ENCODE data around the gene PRR5. TPM values are rescaled to one million over a fixed set of nuclear protein-coding genes. Genes with fewer than 3 reads are reported as not detected.

PRR5 gene
- total RNA-seq, 1 experiment from 2014 or later = 26.9 TPM

GRCh38 chr22:44689915-44690524 is 12.0 kb upstream of the PRR5 start:
- no peak overlapping the region for H3K9ac ChIP-seq (ENCODE audit: low read length)
- no peaks in the 10 kb centered on the region for H3K36me3 ChIP-seq (ENCODE audit: control insufficient read depth in 1 of 2, insufficient read depth in 2 of 2, low read length in 2 of 2)
- H4K20me1 ChIP-seq (ENCODE audit: insufficient read depth) = no peaks in the 10 kb centered on the region
- RAD21 ChIA-PET (ENCODE audit: low non-redundant PET in 1 of 2, low total read pairs in 2 of 2, uncharacterized antibody in 2 of 2, unreplicated experiment in 2 of 2) = no interaction called here
- no peaks in the 10 kb centered on the region for H3K9me3 ChIP-seq (ENCODE audit: control insufficient read depth in 1 of 2, insufficient read depth in 1 of 2, low read depth in 1 of 2, low read length in 2 of 2)
- H3K27me3 ChIP-seq (ENCODE audit: insufficient read depth, low read length) = no peaks in the 10 kb centered on the region
- H3K79me2 ChIP-seq (ENCODE audit: insufficient read depth, low read length) = no peaks in the 10 kb centered on the region
- H3K4me2 ChIP-seq (ENCODE audit: low read length) = peak overlapping the region; percentile 84
- ATAC-seq = no peak
- POLR2A ChIA-PET = no interaction called here
- intact Hi-C loops (cut with micrococcal nuclease) = loop anchor here (5.0 kb wide), 1 partner anchor 397 kb away; no protein-coding TSS in a partner anchor
- TF ChIP-seq EZH2phosphoT487 (IDR thresholded peaks at IDR 0.05; ENCODE audit: borderline replicate concordance) (no peak), CBX3 (IDR thresholded peaks at IDR 0.05; ENCODE audit: low read depth) (no peak), SP1 (IDR thresholded peaks at IDR 0.05; ENCODE audit: low read depth) (no peak), JUND (IDR thresholded peaks at IDR 0.05) (no peak), MAX (IDR thresholded peaks at IDR 0.05) (no peak), SIN3A (IDR thresholded peaks at IDR 0.05; ENCODE audit: low read depth) (no peak), RAD21 (IDR thresholded peaks at IDR 0.05; ENCODE audit: low read depth) (no peak), SRF (IDR thresholded peaks at IDR 0.05; ENCODE audit: low read depth) (no peak), EGR1 (IDR thresholded peaks at IDR 0.05; ENCODE audit: low read depth) (no peak), CEBPB (IDR thresholded peaks at IDR 0.05; ENCODE audit: low read depth) (no peak), EZH2 (IDR thresholded peaks at IDR 0.05) (no peak), POLR2A (IDR thresholded peaks at IDR 0.05; ENCODE audit: borderline replicate concordance, extremely low read depth, insufficient read depth, insufficient read length) (no peak), POLR2AphosphoS5 (IDR thresholded peaks at IDR 0.05; ENCODE audit: low read depth, low read length) (no peak), CTCF (IDR thresholded peaks at IDR 0.05 in 2 of 3, conservative IDR thresholded peaks at IDR 0.05 in 1 of 3; ENCODE audit: borderline replicate concordance in 1 of 3, insufficient read depth in 1 of 3, low read depth in 2 of 3, low read length in 2 of 3) (no peak), ZFX (IDR thresholded peaks at IDR 0.05) (no peak)
- TF ChIP-seq, protein P1, sequence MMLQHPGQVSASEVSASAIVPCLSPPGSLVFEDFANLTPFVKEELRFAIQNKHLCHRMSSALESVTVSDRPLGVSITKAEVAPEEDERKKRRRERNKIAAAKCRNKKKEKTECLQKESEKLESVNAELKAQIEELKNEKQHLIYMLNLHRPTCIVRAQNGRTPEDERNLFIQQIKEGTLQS (IDR thresholded peaks at IDR 0.05) = no peak
- TF ChIP-seq, protein P2, sequence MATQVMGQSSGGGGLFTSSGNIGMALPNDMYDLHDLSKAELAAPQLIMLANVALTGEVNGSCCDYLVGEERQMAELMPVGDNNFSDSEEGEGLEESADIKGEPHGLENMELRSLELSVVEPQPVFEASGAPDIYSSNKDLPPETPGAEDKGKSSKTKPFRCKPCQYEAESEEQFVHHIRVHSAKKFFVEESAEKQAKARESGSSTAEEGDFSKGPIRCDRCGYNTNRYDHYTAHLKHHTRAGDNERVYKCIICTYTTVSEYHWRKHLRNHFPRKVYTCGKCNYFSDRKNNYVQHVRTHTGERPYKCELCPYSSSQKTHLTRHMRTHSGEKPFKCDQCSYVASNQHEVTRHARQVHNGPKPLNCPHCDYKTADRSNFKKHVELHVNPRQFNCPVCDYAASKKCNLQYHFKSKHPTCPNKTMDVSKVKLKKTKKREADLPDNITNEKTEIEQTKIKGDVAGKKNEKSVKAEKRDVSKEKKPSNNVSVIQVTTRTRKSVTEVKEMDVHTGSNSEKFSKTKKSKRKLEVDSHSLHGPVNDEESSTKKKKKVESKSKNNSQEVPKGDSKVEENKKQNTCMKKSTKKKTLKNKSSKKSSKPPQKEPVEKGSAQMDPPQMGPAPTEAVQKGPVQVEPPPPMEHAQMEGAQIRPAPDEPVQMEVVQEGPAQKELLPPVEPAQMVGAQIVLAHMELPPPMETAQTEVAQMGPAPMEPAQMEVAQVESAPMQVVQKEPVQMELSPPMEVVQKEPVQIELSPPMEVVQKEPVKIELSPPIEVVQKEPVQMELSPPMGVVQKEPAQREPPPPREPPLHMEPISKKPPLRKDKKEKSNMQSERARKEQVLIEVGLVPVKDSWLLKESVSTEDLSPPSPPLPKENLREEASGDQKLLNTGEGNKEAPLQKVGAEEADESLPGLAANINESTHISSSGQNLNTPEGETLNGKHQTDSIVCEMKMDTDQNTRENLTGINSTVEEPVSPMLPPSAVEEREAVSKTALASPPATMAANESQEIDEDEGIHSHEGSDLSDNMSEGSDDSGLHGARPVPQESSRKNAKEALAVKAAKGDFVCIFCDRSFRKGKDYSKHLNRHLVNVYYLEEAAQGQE (IDR thresholded peaks at IDR 0.05; ENCODE audit: low read depth) = no peak
- TF ChIP-seq, protein P3, sequence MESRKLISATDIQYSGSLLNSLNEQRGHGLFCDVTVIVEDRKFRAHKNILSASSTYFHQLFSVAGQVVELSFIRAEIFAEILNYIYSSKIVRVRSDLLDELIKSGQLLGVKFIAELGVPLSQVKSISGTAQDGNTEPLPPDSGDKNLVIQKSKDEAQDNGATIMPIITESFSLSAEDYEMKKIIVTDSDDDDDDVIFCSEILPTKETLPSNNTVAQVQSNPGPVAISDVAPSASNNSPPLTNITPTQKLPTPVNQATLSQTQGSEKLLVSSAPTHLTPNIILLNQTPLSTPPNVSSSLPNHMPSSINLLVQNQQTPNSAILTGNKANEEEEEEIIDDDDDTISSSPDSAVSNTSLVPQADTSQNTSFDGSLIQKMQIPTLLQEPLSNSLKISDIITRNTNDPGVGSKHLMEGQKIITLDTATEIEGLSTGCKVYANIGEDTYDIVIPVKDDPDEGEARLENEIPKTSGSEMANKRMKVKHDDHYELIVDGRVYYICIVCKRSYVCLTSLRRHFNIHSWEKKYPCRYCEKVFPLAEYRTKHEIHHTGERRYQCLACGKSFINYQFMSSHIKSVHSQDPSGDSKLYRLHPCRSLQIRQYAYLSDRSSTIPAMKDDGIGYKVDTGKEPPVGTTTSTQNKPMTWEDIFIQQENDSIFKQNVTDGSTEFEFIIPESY (IDR thresholded peaks at IDR 0.05; ENCODE audit: extremely low read depth, insufficient replicate concordance, low read length) = no peak
- peaks cover 34 to 50% of the 10 kb centered on the region in 2 experiments for H3K4me1 ChIP-seq (ENCODE audit: control insufficient read depth in 1 of 2, insufficient read depth in 2 of 2, low read length in 2 of 2)
- no peak overlapping the region for H2AFZ ChIP-seq (ENCODE audit: low read depth, low read length, poor library complexity, severe bottlenecking)
- no peaks in the 10 kb centered on the region for H3K9me2 ChIP-seq (ENCODE audit: insufficient read depth)
- no peak for DNase-seq (ENCODE audit: low read depth, low spot score)
- no peak overlapping the region for H3K4me3 ChIP-seq (replicated peaks in 1 of 2; ENCODE audit: low read depth in 1 of 2, low read length in 2 of 2)
- no TSS peak for BruUV-seq (replicated peaks)
- H3K27ac ChIP-seq (ENCODE audit: low read depth, low read length) = no peak overlapping the region
- CTCF ChIA-PET = no interaction called here
